NCI-H1105 treated with DMSO at 0.1 percent for 48 hours (cell line): ENCODE data around the gene PAM16.
A peak's percentile ranks its signal among the peaks of the same experiment; 100 is the strongest.

Experiments used
- DNase-seq: peaks from one replicate; lab custom pipeline; 2025; lab: John Stamatoyannopoulos, UW

Gene PAM16

GRCh38 chr16:4319454-4320421 lies 31.4 kb downstream of the PAM16 start:
- DNase-seq, result no peak

GRCh38 chr16:4318967-4319366 lies 32.2 kb downstream of the PAM16 start:
- DNase-seq, result no peak

- DNase-seq, result no peak
These were observed 32.6 kb downstream of the PAM16 start for GRCh38 chr16:4318451-4318910.

GRCh38 chr16:4317532-4318450 lies 33.3 kb downstream of the PAM16 start:
- DNase-seq, result no peak

GRCh38 chr16:4316864-4317531 lies 34.1 kb downstream of the PAM16 start:
- peak; percentile 58 for DNase-seq

- DNase-seq, result no peak
These were observed 34.8 kb downstream of the PAM16 start for GRCh38 chr16:4316108-4316863.

- peak; percentile 53 for DNase-seq
These were observed 35.7 kb downstream of the PAM16 start, which contains the start of gene GLIS2 for GRCh38 chr16:4315186-4316107. Gene GLIS2 (plus strand): TSS chr16:4316067. CDS start chr16:4332281, 16,214 bp downstream.

GRCh38 chr16:4314532-4315185 lies 36.5 kb downstream of the PAM16 start:
- DNase-seq, result peak; percentile 1

- DNase-seq, result no peak
These were observed 37.3 kb downstream of the PAM16 start for GRCh38 chr16:4313563-4314531.

- no peak for DNase-seq
These were observed 41.3 kb downstream of the PAM16 start for GRCh38 chr16:4309833-4310266.

GRCh38 chr16:4309102-4309832 lies 41.9 kb downstream of the PAM16 start:
- DNase-seq, result no peak

GRCh38 chr16:4307215-4308037 lies 43.7 kb downstream of the PAM16 start:
- no peak for DNase-seq

- peak; percentile 70 for DNase-seq
These were observed 44.5 kb downstream of the PAM16 start for GRCh38 chr16:4306470-4307214.

GRCh38 chr16:4303973-4304372 lies 47.1 kb downstream of the PAM16 start:
- DNase-seq, result no peak

GRCh38 chr16:4301968-4302367 lies 49.2 kb downstream of the PAM16 start:
- no peak for DNase-seq

- no peak for DNase-seq
These were observed 49.9 kb downstream of the PAM16 start for GRCh38 chr16:4301177-4301576.
